Measurements from ENCODE around the gene SLAMF9.
"Not testable (repeated sequence)": the region's sequence is repeated elsewhere in the genome, so short reads cannot be mapped to it uniquely, and the experiment has no call there.

The SLAMF9 gene

GRCh38 chr1:159911326-159912070 lies 42.5 kb downstream of the SLAMF9 start:
- H3K4me3 ChIP-seq (replicated peaks in 1 of 2; ENCODE audit: low read depth in 2 of 2, low read length in 2 of 2), result no peak overlapping the region
- DNase-seq (ENCODE audit: low read depth in 2 of 2), result no peak
- no peak for TF ChIP-seq CTCF (IDR thresholded peaks at IDR 0.05; ENCODE audit: low read depth, low read length)

- no peak for DNase-seq (ENCODE audit: low read depth in 2 of 2)
- no peak overlapping the region for H3K4me3 ChIP-seq (replicated peaks in 1 of 2; ENCODE audit: low read depth in 2 of 2, low read length in 2 of 2)
- no peak for TF ChIP-seq CTCF (IDR thresholded peaks at IDR 0.05; ENCODE audit: low read depth, low read length)
These were observed 45.8 kb downstream of the SLAMF9 start for GRCh38 chr1:159908031-159908940.

GRCh38 chr1:159906960-159907359 lies 47.1 kb downstream of the SLAMF9 start:
- no peak overlapping the region for H3K4me3 ChIP-seq (replicated peaks in 1 of 2; ENCODE audit: low read depth in 2 of 2, low read length in 2 of 2)
- no peak for TF ChIP-seq CTCF (IDR thresholded peaks at IDR 0.05; ENCODE audit: low read depth, low read length)
- DNase-seq (ENCODE audit: low read depth in 2 of 2), result no peak

- not testable (repeated sequence) for H3K4me3 ChIP-seq (replicated peaks in 1 of 2; ENCODE audit: low read depth in 2 of 2, low read length in 2 of 2); DNase-seq (ENCODE audit: low read depth in 2 of 2)
These were observed 50.0 kb downstream of the SLAMF9 start for GRCh38 chr1:159904036-159904435.

- no peak overlapping the region for H3K4me3 ChIP-seq (replicated peaks in 1 of 2; ENCODE audit: low read depth in 2 of 2, low read length in 2 of 2)
- no peak for TF ChIP-seq CTCF (IDR thresholded peaks at IDR 0.05; ENCODE audit: low read depth, low read length)
- DNase-seq (ENCODE audit: low read depth in 2 of 2), result no peak
These were observed 51.5 kb downstream of the SLAMF9 start for GRCh38 chr1:159902541-159902940.
